ENCODE measurements around the gene MED15.
A peak's percentile ranks its signal among the peaks of the same experiment; 100 is the strongest.
"Not testable (repeated sequence)": the region's sequence is repeated elsewhere in the genome, so short reads cannot be mapped to it uniquely, and the experiment has no call there.

Gene MED15

GRCh38 chr22:20606784-20607128 lies 99.3 kb downstream of the MED15 start:
- no peak for DNase-seq

- DNase-seq = peak; percentile 71
Observed at GRCh38 chr22:20607157-20607907, 99.9 kb downstream of the MED15 start.

DNA sequence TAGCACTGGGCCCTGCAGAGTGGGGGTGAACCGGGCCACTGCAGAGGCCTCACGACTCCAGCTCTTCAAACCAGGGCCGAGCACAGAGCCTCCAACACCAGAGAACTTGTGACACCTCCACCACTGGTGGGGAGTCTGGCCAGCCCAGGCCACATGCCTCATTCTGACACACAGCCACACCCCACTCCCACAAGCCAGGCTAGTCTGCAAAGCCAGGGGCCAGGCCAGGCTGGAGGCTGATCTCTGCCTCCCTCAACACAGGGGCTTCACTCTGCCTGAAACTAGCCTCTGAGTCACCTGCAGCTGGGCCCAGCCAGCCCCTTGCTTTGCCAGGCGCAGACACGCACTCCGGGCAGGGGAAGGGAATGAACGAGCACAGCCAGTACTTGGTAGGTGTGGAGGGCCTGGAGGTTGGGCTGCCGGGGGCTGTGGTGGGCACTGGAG lies 102.9 kb downstream of the MED15 start:
- peak; percentile 87 for DNase-seq

DNA sequence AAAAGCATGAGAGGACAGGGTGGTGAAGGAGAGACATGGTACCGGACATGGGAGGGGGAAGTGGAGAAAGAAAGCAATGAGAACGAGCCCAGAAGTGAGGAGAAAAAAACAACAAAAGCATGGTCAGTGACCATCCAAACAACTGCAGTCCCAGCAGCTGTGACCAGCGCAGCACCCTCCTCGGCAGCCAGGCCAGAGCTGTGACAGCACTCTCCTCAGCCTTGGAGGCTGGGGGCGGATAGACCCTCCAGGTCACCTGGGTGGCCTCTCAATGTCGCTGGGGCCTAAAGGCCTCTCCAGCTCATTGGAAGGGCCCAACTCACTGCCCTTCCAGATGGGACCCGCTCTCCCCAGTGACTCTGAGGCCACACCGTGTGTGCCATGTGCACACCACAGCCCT lies 103.3 kb downstream of the MED15 start:
- no peak for DNase-seq

- peak; percentile 43 for DNase-seq
Observed at GRCh38 chr22:20611418-20611817, 104.0 kb downstream of the MED15 start.

DNA sequence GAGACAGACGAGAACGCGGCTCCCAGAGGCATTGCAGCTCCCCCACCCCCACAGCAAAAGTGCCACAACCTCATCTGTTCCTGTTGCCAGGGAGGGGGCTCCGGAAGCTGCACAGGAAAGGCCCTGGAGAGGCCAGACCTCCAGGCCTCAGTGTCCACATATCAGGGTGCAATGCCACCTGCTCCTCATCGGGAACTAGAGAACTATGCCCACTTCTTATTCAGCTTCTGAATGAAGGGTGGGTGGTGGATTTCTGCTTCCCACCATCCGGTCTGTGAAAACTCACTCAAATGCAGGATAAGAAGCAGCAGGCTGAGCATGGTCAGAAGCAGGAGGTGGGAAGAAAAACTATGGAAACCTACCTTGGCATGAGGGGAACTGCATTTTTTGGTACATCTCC lies 105.9 kb downstream of the MED15 start:
- DNase-seq = no peak

DNA sequence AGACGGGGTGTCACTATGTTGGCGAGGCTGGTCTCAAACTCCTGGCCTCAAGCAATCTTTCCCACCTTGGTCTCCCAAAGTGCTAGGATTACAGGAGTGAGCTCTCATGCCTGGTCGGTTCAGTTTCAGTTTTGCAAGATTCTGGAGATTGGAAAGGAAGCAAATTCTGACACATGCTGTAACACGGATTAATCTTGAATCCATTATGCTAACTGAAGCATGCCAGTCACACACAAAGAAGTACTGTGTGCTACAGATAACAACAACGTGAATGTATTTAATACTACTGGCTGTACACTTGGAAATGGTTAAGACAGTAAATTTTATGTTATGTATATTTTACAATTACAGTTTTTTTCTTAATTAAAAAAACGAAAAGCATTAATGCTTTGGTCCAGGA lies 107.6 kb downstream of the MED15 start:
- no peak for DNase-seq

DNA sequence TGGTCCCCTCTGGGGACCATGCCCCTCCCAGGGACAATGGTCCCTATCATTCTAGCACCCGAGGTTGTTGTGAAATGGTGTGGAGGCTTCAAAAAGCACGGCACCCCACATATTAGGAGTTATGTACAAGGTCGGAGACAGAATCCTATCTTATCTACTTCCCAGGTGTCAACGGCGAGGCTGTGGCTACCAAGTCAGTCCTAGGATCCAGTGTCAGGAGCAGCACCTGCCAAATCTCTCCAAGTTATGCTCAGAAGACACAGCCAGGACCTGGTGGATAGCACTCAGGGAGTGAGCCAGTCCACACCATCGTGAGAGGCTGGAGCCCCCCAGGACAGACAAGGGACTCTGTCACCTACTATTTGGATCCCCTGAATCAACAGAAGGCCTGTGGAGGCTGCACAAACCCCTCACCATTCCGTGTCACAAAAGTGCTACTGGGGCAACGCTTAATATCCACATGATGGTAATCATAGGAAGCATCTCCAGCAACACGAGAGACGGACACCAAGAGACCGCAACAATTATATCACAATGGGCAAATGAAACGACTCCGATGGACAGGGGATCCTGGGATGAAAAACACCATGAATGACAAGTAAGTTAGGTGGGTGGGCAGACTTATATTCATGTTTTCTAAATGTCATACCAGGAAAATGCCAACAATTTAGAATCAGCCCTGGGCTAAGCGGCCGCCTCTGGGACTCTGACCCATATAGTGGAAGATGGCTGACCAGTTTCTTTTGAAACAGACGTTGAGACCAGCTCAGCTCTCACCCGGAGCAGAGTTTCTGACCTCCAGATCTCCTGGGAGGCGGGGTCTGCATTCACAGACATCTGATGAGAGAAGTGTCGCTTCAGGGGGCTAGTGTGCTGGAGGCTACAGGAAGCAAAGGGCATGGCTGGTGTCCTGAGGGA lies 108.4 kb downstream of the MED15 start:
- DNase-seq = no peak

- DNase-seq = no peak
Observed at GRCh38 chr22:20616451-20617043, 109.1 kb downstream of the MED15 start.

DNA sequence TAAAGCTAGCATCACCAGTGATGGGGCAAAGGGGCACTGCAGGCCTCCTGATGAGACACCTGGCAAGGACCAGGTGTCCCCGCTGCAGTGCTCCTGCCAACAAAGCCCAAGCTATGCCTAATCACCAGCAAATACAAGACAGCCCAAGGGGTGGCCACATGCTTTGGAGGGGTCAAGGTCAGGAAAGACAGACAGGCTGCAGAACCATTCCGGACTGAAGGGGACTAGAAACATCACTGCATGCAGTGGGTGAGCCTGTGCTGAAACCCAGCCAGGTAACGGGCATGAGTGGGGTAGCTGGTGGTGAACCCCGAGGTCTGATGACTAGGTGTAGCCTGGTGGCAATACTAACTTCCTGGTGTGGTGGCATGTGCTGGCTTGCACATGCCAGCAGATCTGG lies 111.1 kb downstream of the MED15 start:
- no peak for DNase-seq

GRCh38 chr22:20619045-20619892 lies 111.9 kb downstream of the MED15 start:
- DNase-seq = no peak

DNA sequence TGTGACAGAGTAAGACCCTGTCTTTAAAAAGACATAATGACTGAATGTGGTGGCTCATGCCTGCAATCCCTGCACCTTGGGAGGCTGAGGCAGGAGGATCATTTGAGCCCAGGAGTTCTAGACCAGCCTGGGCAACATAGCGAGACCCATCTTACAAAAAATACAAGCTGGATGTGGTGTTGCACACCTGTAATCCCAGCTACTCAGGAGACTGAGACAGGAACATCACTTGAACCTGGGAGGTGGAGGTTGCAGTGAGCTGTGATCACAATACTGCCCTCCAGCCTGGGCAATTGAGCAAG lies 112.4 kb downstream of the MED15 start:
- DNase-seq = not testable (repeated sequence)

DNA sequence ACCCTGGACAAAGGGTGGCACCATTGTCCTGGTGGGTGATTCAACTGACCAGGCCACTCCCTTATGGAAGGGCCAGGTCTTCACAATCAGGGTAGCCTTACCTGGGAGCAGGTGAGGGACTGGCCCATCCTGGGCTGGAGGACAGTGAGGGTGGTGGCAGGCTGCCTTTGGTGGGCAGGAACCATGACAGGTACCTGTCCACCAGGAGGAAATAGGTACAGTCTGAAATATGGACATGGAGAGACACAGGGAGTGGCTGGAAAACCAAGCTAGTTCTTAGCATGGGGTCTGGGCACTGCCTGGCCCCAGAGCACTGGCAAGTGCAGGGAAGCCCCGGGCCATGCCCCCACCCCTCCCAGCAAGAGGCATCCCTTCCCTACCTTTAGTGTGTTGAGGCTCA lies 113.8 kb downstream of the MED15 start:
- DNase-seq = no peak

DNA sequence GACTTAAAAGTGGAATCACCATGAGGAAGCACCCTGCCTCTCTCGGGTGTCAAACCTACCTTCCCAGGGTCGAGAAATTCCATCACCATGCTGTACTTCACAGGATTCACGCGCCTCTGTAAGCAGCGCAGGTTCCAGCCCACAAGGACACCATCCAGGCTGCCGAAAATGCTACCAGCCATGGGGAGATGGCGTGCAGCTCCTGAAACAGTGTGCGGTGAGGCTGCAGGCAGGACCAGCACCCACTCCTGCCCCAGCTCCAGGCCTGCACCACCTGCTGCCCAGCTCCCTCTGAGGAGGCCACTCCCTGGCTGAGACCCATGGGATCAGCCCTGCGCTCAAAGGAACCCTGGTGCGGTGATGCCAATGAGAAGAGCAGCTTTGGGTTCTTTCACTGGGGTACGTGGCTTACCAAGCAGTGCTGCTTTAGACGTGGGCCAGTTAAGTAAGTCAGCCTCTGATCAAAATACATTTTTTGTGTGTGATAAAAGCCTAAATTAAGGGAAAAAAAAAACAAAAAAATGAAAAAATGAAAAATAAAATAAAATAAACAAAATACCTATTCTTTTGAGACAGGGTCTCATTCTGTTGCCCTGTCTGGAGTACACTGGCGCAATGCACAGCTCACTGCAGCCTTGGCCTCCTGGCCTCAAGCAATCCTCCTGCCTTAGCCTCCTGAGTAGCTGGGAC lies 115.4 kb downstream of the MED15 start:
- DNase-seq = no peak

- DNase-seq = no peak
Observed at GRCh38 chr22:20624161-20624616, 116.8 kb downstream of the MED15 start.

GRCh38 chr22:20625270-20625669 lies 117.9 kb downstream of the MED15 start:
- DNase-seq = no peak

GRCh38 chr22:20626811-20627210 lies 119.4 kb downstream of the MED15 start:
- no peak for DNase-seq

DNA sequence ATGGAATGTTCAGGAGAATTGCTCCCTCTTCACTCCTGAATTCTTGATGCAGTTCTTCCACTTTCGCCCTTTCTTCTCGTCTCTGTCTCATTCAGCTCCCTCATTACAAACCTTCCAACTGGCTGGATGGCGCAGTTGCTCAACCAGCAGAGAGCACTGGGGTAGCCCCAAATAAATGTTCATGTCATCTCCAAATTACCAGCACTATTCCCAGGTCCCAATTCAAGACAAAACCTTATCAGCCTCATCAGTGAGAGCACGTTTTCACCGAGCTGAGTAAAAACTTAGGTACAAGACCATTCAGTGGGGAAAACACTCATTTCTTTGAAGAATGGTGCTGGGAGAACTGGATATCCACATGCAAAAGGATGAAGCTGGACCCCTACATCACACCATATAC lies 120.0 kb downstream of the MED15 start:
- no peak for DNase-seq

GRCh38 chr22:20628081-20628939 lies 120.9 kb downstream of the MED15 start:
- DNase-seq = no peak

- no peak for DNase-seq
Observed at GRCh38 chr22:20629401-20629800, 122.0 kb downstream of the MED15 start.

Measured in islet precursor cell (in vitro differentiated cells).